ENCODE results near the gene TCF20.

Gene TCF20

GRCh38 chr22:42292732-42293520 lies 22.5 kb upstream of the TCF20 start:
- TF ChIP-seq CTCF (IDR thresholded peaks at IDR 0.05; ENCODE audit: extremely low read depth, missing control alignments) = no peak

GRCh38 chr22:42291287-42291686 lies 20.8 kb upstream of the TCF20 start:
- no peak for TF ChIP-seq CTCF (IDR thresholded peaks at IDR 0.05; ENCODE audit: extremely low read depth, missing control alignments)

More at GRCh38 chr22:42292732-42293520, 22.5 kb upstream of the TCF20 start:
- DNase-seq (ENCODE audit: low spot score) = no peak

GRCh38 chr22:42289671-42290541 lies 19.5 kb upstream of the TCF20 start:
- no peak for DNase-seq (ENCODE audit: low spot score)
- no peak for TF ChIP-seq CTCF (IDR thresholded peaks at IDR 0.05; ENCODE audit: extremely low read depth, missing control alignments)

More at GRCh38 chr22:42291287-42291686, 20.8 kb upstream of the TCF20 start:
- DNase-seq (ENCODE audit: low spot score) = no peak

GRCh38 chr22:42288791-42289190 lies 18.3 kb upstream of the TCF20 start:
- TF ChIP-seq CTCF (IDR thresholded peaks at IDR 0.05; ENCODE audit: extremely low read depth, missing control alignments) = no peak
- no peak for DNase-seq (ENCODE audit: low spot score)

GRCh38 chr22:42287174-42287890 lies 16.9 kb upstream of the TCF20 start:
- DNase-seq (ENCODE audit: low spot score) = no peak
- TF ChIP-seq CTCF (IDR thresholded peaks at IDR 0.05; ENCODE audit: extremely low read depth, missing control alignments) = no peak

- TF ChIP-seq CTCF (IDR thresholded peaks at IDR 0.05; ENCODE audit: extremely low read depth, missing control alignments) = no peak
- no peak for DNase-seq (ENCODE audit: low spot score)
Measured at GRCh38 chr22:42286205-42286604, 15.8 kb upstream of the TCF20 start.

All from GM20000 (cell line).